Measurements from ENCODE around the gene TRAF2.

The TRAF2 gene

DNA sequence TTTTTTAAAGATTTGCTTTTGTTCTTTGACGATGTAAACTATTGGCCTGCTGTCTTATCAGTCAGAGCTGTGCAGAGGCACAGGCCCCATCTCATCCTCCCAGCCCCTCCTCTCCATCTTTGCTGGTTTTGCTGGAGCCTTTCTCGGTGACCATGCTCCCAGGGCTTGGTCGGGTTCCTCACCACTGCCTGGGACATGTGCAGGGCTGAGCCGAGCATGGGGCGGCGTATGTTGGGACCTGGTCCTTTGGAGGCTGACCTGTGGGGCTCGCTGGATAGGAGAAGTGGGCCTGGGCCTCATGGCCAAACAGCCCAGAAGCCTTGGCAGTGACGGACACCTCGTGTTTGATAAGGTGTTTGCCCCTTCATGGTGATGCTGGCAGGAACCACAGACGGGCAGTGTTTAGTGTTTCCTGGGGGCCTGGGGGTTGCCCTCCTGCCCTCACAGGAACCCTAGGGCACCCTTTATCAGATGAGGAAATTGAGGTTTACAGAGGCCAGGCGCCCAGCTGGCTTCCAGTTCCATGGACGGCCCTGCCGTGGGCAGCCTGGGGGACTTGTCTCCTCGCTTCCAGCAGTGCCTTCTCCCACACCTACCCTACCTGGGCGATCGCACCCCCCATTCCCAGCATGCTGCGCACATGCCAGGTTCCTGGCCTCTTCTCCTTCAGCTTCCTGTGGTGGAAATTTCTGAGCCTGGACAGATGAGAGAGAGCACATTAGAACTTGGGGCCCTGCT is 27.6 kb downstream of the TRAF2 start:
- no peak for DNase-seq (ENCODE audit: low read depth)

DNA sequence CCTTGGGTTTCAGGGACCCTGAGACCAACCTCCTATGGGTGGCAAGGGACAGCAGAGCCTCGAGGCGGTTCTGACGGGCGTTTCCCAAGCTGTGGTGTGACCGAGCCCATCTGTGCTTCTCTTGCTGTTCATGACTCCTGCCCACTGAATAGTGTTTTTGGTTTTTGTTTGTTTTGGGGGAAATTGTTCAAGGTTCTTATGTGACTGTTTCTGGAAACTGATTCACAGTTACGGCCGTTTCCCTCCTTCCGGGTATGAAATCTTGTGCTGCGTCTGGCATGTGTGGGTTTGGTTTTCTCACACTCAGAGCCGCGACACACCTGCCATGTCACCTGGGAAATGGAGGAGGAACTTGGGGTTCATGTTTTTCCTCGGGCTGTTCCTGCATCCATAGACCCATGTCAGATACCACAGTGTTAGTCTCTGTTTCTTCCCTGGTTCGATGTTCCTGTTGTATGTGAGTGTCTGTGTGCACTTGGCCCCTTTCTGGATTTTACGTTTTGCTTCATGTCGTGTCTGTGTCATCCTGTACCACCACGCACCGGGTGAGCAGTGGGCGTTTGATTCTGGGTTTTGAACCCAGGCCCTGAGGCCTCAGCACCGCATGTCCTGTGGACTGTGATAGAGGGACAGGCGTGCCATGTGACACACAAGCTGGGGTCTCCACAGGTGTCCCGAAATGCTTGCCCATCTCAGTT is 29.5 kb downstream of the TRAF2 start:
- DNase-seq (ENCODE audit: low read depth), result no peak

DNA sequence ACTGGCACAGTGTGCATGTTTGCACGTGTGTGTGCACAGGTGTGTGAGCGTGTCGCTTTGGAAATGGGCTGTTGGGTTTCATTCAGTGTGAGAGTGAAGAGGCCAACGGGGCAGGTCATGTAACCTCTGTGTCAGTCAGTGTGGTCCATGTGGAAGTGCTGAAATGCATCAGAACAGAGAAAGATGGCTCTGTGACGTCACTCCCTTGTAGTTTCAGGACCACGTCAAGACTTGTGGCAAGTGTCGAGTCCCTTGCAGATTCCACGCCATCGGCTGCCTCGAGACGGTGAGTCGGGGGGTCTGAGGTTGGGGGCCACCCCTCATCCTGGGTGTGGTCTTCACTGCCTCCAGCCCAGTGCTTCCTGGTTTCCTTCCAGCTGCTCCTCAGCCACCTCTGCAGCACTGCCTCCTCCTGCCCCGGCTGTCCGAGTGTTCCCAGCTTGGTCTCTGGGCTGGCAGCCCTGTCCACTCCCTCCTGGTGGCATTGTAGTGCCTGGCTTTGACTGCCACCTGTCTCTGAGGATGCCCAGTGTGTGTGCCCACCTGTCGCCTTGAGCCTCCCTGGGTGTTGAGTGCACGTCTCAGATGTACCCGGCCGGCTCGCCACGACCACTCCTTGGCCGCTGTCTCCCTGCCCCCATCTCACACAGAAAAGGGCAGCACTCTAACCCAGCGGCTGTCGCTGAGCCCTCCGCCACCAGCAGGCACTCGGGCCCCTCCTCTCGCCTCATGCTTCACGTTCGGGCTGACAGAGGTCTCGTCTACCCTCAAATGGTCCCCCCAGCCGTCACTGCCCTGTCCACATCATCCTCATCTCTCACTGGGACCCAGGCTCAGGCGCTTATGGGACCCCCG is 30.2 kb downstream of the TRAF2 start:
- DNase-seq (ENCODE audit: low read depth), result no peak

DNA sequence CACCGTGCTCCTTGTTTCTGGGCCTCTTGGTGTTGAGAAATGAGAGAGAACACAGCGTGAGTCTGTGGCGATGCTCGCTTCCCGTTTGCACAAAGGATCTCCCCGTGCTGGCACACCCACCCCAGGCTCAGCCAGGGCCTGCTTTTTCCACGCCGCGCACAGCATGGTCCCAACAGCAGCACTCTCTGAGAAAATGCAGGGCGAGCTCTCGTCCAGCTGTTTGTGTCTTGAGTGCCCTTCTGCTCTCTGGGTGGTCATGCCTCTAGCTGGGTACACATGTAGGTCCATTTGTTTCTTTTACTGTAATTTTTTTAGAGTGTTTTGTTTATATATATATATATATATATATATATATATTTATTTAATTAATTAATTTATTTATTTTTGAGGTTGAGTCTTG is 31.6 kb downstream of the TRAF2 start:
- no peak for DNase-seq (ENCODE audit: low read depth)

DNA sequence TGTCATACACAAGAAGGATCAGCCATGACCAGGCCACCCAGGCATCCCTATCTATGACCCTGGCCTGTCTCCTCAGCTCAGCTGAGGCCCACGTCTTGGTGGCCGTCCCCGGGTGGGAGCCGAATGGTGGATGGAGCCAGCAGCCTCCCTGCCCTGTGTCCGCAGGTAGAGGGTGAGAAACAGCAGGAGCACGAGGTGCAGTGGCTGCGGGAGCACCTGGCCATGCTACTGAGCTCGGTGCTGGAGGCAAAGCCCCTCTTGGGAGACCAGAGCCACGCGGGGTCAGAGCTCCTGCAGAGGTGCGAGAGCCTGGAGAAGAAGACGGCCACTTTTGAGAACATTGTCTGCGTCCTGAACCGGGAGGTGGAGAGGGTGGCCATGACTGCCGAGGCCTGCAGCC is 33.8 kb downstream of the TRAF2 start:
- DNase-seq (ENCODE audit: low read depth), result no peak

DNA sequence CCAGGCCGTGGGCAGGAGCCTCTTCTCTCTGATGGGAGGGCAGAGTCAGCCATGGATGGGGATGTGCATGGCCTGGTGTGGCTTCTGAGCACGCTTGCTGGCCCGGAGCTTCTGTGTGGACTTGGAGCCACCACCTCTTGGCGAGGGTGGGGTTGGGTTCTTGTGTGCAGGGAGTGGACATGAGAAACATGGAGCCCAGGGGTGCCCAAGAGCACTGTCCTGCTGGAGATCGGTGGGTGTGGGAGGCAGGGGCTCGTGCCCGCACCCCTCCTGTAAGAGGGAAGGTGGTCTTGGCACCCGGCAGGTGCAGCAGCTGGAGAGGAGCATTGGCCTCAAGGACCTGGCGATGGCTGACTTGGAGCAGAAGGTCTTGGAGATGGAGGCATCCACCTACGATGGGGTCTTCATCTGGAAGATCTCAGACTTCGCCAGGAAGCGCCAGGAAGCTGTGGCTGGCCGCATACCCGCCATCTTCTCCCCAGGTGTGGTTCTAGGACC is 34.5 kb downstream of the TRAF2 start:
- DNase-seq (ENCODE audit: low read depth), result no peak

DNA sequence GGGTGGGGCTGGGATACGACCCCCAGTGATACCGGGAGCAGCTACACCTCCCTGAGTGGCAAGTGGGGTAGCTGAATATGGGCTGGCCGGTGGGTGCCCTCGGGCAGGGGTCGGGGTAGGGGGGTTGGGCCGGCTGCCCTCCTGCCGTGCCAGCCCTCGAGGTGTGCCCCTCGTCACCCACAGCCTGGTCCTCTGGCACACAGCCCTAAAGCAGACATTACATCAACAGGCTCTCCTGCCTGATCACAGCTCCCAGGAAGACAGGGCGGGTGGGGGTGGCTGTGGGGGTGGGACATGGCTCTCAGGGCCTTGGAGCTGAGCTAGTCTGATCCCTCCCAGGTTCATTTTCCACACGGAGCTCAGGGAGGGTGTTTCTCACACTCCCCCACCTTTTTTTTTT is 35.0 kb downstream of the TRAF2 start:
- DNase-seq (ENCODE audit: low read depth), result no peak

DNA sequence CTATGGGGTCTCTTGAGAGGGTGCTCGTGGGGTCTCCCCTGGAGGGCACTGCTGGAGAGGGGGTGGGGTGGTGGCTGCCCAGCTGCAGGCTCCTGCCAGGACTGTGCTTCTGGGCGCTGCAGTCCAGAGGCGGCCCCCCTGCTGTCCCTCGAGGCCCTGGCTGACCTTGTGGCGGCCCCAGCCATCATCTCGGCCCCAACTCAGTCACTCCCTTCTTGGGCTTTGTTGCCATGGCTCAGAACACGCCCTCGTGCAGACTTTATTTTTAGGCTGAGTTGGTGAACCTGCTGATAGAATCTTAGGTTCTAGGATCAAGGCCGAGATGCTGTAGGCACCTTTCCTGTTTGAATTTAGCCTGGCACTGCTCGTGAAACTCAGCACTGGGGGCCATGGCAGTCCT is 35.4 kb downstream of the TRAF2 start:
- DNase-seq (ENCODE audit: low read depth), result no peak

DNA sequence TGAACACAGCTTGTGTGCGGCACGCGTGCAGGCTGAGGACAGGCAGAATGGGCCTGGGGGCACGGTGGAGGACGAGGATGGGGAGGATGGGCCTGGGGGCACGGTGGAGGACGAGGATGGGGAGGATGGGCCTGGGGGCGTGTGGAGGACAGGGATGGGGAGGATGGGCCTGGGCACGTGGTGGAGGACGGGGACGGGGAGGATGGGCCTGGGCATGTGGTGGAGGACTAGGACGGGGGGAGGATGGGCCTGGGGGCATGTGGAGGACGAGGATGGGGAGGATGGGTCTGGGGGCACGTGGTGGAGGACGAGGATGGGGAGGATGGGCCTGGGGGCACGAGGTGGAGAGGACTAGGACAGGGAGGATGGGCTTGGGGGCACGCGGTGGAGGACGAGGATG is 36.2 kb downstream of the TRAF2 start:
- no peak for DNase-seq (ENCODE audit: low read depth)

DNA sequence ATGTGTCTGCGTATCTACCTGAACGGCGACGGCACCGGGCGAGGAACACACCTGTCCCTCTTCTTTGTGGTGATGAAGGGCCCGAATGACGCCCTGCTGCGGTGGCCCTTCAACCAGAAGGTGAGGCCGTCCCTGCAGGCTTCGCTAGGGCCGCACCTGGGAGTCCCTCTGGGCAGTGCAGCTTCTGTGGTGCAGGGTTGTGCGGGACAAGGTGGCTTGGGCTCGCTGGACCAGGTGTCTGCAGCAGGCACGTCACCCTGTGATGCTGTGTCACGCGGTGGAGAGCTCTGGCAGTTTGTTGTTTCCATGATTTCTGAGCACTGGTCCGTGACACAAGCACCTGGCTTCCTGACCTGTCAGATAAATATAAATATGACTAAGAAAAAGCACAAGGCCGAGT is 37.6 kb downstream of the TRAF2 start:
- DNase-seq (ENCODE audit: low read depth), result no peak

DNA sequence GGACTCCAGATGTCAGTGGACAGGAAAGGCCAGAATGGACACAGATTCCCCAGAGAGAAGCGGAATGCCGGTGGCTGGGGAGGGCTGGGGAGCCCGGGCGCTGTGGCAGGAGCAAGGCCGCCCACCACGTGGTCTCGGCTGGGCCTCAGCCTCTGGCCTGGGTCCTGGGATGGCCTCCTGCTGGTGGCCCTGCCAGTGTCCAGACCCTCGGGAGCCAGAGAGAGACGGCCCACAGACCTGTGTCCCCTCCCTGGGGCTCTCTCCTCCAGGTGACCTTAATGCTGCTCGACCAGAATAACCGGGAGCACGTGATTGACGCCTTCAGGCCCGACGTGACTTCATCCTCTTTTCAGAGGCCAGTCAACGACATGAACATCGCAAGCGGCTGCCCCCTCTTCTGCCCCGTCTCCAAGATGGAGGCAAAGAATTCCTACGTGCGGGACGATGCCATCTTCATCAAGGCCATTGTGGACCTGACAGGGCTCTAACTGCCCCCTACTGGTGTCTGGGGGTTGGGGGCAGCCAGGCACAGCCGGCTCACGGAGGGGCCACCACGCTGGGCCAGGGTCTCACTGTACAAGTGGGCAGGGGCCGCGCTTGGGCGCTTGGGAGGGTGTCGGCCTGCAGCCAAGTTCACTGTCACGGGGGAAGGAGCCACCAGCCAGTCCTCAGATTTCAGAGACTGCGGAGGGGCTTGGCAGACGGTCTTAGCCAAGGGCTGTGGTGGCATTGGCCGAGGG is 39.3 kb downstream of the TRAF2 start:
- DNase-seq (ENCODE audit: low read depth), result no peak

DNA sequence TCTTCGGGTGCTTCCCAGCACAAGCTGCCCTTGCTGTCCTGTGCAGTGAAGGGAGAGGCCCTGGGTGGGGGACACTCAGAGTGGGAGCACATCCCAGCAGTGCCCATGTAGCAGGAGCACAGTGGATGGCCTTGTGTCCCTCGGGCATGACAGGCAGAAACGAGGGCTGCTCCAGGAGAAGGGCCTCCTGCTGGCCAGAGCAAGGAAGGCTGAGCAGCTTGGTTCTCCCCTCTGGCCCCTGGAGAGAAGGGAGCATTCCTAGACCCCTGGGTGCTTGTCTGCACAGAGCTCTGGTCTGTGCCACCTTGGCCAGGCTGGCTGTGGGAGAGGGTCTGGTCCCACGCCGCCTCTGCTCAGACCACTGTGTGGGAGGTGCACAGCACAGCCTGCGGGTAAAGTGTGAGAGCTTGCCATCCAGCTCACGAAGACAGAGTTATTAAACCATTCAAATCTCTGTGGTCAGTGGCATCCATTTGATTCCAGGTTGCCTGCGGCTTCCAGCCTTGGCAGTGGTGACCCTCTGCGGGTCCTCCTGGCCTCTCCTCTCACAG is 39.9 kb downstream of the TRAF2 start:
- no peak for DNase-seq (ENCODE audit: low read depth)

DNA sequence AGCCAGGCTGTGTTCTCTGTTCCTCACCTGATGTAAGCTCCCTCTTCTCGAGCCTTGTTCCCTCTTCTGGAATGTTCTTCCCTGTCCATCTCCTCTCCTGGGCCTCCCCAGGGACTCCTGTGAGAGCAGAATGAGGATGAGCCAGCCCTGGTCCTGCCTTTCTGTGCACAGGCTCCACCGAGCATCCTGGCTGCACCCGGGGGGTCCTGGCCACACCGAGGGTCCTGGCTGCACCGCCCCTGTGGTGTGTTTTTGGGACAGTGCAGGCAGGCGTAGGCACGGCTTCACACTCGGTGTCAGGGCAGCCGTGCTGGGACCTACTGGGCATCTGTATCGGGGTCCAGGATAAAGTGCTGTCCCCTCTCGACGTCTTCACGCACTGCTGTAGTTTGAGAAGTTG is 40.4 kb downstream of the TRAF2 start:
- no peak for DNase-seq (ENCODE audit: low read depth)

DNA sequence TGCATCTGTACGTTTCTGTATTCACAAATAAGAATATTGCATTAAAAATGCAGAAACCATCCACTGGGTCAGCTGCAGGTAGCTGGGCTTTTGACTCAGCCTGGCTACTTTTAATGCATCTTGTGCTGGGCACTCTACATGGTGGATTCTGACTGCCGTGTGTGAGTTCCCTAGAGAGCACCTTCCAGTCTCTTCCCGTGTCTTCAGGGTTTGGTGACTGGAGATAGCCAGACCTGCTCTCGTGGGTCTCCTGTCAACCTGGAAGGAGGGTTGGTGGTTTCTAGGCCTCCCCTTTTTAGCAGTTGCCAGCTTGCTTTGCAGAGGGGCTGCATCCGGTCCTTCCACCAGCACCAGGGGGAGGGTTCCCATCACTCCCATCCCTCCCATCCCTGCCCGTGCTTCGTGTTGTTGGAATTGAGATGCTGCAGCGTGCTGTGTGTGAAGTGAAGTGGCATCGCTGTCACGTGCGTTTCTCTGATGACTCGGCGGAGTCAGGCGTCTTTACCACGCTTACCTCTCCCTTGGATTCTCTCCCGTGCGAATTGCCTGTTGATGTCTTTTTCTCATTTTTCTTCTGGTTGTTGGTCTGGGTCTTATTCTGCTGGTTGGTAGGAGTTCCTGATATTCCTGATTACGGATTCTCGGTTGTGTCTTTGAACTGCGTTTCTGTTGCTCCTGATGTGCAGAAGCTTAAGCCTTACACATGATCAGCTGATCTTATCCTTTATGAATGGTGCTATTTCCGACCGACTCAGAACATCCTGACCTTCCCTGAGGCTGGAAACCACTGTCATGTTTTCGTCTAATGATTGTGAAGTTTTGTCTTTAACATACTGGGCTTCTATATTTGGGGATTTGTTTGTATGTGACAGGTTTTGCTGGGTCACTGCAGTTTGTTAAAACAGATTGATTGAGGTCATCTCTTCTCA is 41.3 kb downstream of the TRAF2 start:
- peak; percentile 65 for DNase-seq (ENCODE audit: low read depth)

DNA sequence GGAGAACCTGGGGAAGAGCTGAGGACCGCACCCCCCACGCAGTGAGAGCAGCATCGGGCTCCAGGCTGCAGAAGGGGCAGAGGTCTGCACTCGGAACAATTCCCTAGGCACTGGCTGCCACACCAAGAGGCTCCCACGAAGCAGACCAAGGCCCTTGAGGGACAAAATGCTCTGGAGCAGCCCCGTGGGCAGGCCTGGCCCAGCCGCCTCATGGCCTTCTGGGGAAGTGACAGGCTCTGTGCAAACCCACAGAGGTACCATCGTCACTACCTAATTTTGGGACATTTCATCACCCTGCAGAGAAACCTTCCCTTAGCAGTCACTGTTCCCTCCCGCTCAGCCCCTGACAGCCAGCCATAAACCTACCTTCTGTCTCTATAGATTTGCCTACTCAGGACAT is 42.3 kb downstream of the TRAF2 start:
- DNase-seq (ENCODE audit: low read depth), result no peak

DNA sequence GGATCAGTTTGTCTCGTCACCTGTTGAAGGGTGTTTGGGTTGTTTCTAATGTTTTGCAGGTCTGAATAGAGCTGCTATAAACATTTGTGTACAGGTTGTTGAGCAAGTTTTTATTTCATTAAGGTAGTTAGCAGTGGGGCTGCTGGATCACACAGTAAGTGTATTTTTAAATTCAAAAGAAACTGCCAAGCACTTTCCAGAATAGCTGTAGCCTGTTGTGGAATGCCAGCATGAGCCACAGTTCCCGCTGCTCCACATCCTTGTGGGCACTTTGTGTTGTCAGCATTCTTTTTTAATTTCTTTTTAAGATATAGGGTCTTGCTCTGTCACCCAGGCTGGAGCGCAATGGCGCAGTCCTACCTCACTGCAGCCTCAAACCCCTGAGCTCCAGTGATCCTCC is 43.7 kb downstream of the TRAF2 start:
- no peak for DNase-seq (ENCODE audit: low read depth)

DNA sequence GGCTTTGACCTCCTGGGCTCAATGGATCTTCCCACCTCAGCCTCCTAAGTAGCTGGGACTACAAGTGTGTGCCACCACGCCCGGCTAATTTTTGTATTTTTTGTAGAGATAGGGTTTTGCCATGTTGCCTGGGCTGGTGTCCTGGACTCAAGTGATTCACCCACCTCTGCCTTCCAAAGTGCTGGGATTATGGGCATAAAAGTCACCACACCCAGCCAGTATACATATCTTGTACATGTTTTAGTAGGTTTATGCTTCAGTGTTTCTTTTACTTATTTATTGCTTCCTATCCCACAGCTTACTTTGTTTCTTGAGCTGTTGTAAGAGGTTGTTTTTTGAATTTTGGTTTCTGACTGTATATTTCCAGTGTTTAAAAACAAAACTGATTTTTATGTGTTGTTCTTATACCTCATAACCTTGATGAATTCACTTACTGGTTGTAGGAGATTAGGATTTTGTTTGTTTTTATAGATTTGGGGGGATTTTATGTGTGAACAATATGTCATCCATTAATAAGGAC is 45.4 kb downstream of the TRAF2 start:
- DNase-seq (ENCODE audit: low read depth), result no peak

DNA sequence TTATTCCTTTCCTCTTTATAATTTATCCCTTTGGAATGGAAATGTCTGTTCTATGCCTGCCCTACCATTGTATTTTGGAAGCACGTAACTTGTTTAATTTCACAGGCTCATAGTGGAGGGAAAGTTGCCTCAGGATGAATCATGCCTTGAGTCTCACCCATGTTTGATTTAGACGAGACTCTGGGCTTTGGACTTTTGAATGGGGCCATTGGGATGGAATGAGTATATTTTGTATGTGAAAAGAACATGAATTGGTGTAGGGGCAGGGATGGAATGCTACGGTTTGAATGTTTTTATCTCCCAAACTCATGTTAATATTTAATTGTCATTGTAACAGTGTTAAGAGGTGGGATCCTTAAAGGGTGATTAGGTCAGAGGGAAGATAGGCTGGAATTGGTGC is 48.0 kb downstream of the TRAF2 start:
- no peak for DNase-seq (ENCODE audit: low read depth)

DNA sequence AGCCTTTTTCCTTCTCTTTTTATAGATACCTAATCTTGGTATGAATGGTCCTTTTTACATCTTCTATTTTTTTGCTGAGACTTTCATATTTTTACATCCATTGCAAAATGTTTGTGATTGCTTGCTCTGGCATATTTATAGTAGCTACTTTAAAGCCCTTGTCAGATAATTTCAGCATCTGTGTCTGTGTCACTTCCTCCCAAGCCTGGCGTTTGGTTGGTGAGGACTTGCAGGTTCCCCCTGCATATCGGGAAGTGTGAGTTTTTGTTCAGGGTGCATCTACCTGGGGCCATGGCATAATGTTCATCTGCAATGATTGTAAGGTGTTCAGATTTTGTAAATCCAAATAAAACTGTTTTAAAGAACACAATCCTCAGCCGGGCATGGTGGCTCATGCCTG is 49.3 kb downstream of the TRAF2 start:
- DNase-seq (ENCODE audit: low read depth), result no peak

DNA sequence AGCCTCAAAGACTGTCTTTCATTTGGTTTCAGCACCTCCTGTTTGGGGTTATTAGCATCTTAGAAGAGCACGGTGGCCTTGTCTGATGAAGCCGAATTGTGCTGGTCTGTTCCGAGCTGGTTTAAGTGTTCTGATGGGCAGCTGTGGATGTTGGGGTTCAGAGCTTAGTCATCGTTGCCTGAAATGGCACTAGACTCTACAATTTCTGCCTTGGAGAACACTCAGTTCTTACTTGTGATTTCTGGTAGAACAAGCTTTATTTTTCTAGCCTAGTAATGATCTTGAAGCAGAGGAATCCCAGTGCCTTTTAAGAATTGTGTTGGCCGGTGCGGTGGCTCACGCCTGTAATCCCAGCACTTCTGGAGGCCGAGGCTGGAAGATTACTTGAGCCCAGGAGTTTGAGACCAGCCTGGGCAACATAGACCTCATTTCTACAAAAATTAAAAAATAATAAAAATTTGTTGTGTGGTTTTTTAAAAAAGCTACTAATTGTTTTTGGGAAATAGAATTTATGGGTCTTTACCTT is 50.4 kb downstream of the TRAF2 start:
- peak; percentile 17 for DNase-seq (ENCODE audit: low read depth)
